HG02970 (cell line): ENCODE measurements around the gene WDR44.
A peak's percentile ranks its signal among the peaks of the same experiment; 100 is the strongest.
"Not testable (repeated sequence)": the region's sequence is repeated elsewhere in the genome, so short reads cannot be mapped to it uniquely, and the experiment has no call there.

ENCODE experiments used
- ATAC-seq: cut with Tn5 transposase; IDR thresholded peaks from one replicate; pipeline ENCODE4 v1.9.1; 2021; ENCODE audit warnings: mild to moderate bottlenecking, moderate library complexity, moderate number of reproducible peaks; ENCODE audit not compliant: unreplicated experiment, low FRiP score

Gene WDR44, protein sequence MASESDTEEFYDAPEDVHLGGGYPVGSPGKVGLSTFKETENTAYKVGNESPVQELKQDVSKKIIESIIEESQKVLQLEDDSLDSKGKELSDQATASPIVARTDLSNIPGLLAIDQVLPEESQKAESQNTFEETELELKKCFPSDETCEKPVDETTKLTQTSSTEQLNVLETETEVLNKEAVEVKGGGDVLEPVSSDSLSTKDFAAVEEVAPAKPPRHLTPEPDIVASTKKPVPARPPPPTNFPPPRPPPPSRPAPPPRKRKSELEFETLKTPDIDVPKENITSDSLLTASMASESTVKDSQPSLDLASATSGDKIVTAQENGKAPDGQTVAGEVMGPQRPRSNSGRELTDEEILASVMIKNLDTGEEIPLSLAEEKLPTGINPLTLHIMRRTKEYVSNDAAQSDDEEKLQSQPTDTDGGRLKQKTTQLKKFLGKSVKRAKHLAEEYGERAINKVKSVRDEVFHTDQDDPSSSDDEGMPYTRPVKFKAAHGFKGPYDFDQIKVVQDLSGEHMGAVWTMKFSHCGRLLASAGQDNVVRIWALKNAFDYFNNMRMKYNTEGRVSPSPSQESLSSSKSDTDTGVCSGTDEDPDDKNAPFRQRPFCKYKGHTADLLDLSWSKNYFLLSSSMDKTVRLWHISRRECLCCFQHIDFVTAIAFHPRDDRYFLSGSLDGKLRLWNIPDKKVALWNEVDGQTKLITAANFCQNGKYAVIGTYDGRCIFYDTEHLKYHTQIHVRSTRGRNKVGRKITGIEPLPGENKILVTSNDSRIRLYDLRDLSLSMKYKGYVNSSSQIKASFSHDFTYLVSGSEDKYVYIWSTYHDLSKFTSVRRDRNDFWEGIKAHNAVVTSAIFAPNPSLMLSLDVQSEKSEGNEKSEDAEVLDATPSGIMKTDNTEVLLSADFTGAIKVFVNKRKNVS

DNA sequence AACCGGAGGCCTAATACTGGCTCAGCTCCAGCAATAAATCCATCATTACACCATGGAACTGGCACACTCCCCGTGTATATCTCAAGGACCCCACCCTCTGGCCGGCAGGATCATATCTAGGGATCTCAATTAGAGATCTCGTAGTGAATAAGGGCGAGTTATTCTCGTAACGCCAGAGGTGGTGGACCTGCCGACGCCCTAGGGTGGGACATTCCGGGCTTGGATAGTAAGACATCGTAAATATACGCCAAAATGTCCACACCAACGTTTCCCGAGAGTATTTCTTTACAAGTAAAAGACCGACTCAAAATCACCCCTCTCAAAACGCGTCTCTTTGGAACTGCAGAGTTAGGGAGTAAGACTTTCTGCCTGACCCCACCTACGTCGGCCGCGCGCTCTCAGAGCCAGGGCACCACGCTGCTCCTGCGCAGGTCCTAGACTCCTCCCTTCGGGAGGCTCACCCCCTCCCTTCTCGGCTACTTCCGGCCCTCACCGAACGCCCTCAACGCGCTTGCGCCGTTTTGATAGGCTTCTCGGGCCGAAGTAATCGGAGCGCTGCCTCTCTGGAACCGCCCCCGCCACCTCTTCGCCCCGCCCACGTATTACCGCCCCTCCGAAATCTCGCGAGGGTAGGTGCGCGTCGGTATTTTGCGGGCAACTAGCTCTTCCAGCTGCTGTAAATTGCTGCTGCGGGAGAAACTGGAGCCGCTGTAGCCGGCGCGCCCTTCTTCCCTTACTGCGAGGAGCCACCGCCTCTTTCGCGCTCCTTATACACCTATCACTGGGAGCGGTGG, at the start of gene WDR44:
TSS of gene WDR44 (plus strand) at position 643 of the 794 bp plus-strand sequence. CDS start 398 bp downstream, outside the sequence.
- peak; percentile 92 for ATAC-seq

DNA sequence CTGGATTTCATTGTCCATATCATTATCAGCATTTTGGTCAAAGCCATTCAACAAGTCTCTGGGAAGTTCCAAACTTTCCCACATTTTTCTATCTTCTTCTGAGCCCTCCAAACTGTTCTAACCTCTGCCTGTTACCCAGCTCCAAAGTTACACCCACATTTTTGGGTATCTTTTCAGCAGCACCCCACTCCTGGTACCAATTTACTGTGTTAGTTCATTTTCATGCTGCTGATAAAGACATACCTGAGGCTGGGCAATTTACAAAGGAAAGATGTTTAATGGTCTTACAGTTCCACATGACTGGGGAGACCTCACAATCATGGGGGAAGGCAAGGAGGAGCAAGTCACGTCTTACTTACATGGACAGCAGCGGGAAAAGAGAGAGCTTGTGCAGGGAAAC, 40.1 kb upstream of the WDR44 start:
- not testable (repeated sequence) for ATAC-seq

GRCh38 chrX:118315529-118315928, 30.4 kb upstream of the WDR44 start:
- no peak for ATAC-seq

GRCh38 chrX:118324588-118324987, 21.3 kb upstream of the WDR44 start:
- no peak for ATAC-seq

GRCh38 chrX:118325453-118325852, 20.5 kb upstream of the WDR44 start:
- no peak for ATAC-seq

- no peak for ATAC-seq
Measured at GRCh38 chrX:118329175-118329574, 16.7 kb upstream of the WDR44 start.

GRCh38 chrX:118337687-118338086, 8.2 kb upstream of the WDR44 start:
- no peak for ATAC-seq

GRCh38 chrX:118338930-118339329, 7.0 kb upstream of the WDR44 start:
- no peak for ATAC-seq

DNA sequence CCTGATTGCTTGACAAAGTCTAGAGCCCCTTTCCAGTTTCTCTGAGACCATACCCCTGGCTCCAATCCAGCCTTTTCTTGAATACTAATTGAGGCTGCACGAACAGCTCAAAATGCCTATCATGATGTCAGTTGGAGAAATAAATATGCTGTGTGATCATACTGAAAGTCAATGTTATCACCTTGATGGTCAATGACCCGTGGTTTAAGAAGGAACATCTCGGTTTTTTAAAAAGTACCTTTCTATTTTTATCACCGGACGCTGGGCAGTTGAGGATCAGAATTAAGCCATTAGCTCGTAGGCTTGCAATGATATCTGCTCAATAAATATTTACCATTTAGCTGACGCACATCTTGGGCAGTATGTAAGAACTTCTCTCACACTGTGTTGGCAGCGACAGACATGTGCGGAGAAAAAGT, 852 bp upstream of the WDR44 start:
- no peak for ATAC-seq

- ATAC-seq = peak; percentile 14
Measured at GRCh38 chrX:118346258-118347094, 570 bp downstream of the WDR44 start.

DNA sequence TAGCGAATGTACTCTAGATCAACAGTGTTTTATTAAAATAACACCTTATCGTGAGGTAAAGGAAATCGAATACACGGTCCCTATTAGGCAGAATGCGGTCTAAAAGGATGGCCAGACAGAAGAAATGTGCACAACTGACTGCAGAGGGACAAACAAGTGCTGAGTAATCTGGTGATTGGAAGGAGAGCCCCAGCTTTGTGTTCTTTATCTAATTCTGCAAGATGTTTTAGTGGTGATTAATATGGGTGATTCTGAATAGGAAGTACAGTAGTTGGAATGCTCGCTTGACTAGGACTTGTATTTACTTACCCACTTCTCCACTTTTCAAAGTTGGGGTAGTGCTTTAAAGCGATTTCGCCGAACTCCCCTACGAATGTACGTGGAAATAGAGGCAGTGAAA, 1.2 kb downstream of the WDR44 start:
- ATAC-seq = no peak

DNA sequence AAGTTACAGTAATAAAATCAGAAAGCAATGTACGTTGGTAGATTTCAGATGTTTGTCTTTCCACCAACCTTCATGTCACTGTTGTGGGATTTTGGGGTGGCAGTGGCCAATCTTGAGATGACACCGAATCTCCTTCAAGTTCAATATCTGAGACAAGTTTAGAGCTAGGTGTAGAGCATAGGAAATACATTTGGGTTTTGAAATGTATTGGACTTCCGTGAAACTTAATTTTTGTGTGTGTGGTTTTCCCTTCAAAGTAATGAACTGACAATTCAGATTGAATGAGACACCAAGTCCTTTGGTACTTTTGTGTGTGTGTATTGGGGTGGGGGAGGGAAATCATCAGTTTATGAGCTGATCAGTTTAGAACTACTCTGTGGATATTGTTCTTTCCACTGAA, 1.8 kb downstream of the WDR44 start:
- no peak for ATAC-seq

- no peak for ATAC-seq
Measured at GRCh38 chrX:118348186-118348810, 2.4 kb downstream of the WDR44 start.

DNA sequence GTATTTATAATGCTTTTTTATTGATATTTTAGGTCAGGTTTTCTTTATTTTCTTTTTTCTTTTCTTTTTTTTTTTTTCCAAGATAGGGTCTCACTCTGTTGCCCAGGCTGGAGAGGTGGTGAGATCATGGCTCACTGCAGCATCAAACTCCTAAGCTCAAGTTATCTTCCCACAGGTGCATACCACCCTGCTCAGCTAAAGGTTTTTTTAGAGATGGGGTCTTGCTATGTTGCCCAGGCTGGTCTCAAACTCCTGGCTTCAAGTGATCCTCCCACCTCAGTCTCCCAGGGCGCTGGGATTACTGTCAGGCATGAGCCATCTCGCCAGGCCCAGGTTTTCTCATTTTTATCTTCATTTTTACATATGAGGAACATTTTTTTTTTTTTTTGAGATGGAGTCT, 3.3 kb downstream of the WDR44 start:
- no peak for ATAC-seq

- ATAC-seq = no peak
Measured at GRCh38 chrX:118350221-118350620, 4.3 kb downstream of the WDR44 start.

DNA sequence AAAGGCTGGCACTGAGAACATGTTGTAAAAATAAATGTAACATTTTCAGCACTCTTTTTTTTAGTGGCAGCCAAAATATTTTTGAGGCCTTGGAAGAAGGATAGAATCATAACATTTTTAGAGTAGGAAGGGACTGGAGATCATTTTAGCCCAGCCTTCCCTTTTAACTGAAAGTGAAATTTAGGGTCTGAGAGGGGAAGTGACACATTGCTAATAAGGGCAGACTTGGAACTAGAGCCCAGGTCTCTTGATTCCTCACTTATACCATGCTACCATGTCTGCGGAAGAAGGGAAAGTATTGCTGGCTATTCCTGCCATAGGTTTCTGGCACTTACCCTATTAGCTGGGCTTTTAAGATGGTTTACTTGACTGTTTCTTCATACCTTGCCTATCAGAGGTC, 4.8 kb downstream of the WDR44 start:
- no peak for ATAC-seq

DNA sequence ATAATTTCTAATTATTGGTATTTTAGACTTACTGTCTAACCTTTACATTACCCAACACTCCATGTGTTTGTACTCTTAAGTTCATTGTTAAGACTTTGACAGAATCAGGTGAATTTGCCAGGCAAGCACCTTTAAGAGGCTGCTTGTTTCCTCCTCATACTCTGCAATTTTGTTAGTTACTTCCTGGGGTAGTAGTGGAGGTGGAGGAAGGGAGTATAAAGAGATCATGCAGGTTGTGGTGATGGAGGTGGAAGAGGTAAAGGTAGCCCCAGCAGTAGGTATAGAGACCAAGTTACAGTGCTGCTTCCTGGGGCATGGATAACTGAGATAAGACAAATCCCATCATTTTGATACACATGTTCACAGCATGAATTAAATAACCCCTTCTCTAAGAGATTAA, 6.7 kb downstream of the WDR44 start:
- no peak for ATAC-seq

GRCh38 chrX:118353081-118353850, 7.4 kb downstream of the WDR44 start:
- peak; percentile 43 for ATAC-seq
